Transverse colon (tissue), 3 donors: Measurements from ENCODE around the gene LYRM4.

Experiments
- CTCF ChIP-seq, 5 experiments: fragments of 200-600 bp in 3 of 5; fragments of 450-650 bp in 2 of 5; sonication (generic) in 3 of 5; IDR thresholded peaks; 1 replicate in 2 of 5; 2 replicates in 3 of 5; pipeline ENCODE4 v1.5.1; 2016 to 2017; ENCODE audit warnings: antibody characterized with exemption in 5 of 5, inconsistent platforms in 3 of 5, mild to moderate bottlenecking in 2 of 5, moderate library complexity in 1 of 5
- EP300 ChIP-seq: sonication (generic); formaldehyde crosslinking; IDR thresholded peaks from one replicate; pipeline ENCODE4 v1.6.1; 2017; ENCODE audit warnings: antibody characterized with exemption, low read depth
- POLR2A ChIP-seq: fragments of 450-650 bp; IDR thresholded peaks from one replicate; pipeline ENCODE4 v1.6.1; 2016; ENCODE audit warnings: antibody characterized with exemption, mild to moderate bottlenecking, moderate library complexity

DNA sequence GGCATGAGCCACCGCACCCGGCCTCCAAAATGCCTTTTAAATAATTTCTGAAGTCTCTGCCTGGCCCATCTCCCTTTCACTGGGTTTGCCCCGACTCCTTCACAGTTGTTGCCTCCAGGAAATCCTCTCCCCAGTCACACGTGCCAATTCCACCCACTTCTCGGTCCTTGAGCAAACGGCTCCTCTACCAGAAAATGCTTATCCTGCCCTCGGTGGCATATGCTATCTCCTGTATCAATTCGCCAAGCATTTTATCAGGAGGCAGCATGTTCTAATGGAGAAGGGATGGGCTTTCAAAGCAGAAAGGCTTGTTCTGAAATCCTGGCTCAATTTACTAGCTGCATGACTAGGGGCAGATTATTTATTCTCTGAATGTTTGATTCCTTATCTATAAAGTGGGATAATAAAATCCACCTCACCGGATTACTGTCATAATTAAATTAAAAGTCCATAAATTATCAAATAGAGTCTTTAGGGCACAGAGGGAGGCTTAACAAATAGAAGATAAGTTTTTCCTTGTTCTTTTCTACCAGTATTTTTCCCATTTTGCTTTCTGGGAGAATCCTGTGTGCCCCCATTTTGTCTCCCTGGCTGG is 109.3 kb downstream of the LYRM4 start:
- TF ChIP-seq CTCF (IDR thresholded peaks at IDR 0.05), result no peak
- TF ChIP-seq POLR2A, result no peak
- no peak for TF ChIP-seq EP300
